CD14-positive monocyte (primary cell): Measurements from ENCODE around the gene CFL1. TPM values are rescaled to one million over a fixed set of nuclear protein-coding genes. Genes with fewer than 3 reads are reported as not detected.

ENCODE experiments used
- DNase-seq, 3 donors: peaks; one replicate each; pipeline ENCODE4 v3.0.0-alpha.2; 2011 to 2022
- H2AFZ ChIP-seq: 2 replicates; pipeline ENCODE4 v1.6.0; 2012; ENCODE audit warnings: mild to moderate bottlenecking, low read depth, low read length, inconsistent platforms; ENCODE audit not compliant: insufficient read depth, poor library complexity, severe bottlenecking
- H3K27ac ChIP-seq, 2 donors: 1 replicate in 1 of 2; 2 replicates in 1 of 2; pipeline ENCODE4 v1.5.1; 2012 to 2013; ENCODE audit warnings: low read length in 2 of 2, control low read depth in 1 of 2, inconsistent platforms in 1 of 2, low read depth in 1 of 2, mild to moderate bottlenecking in 1 of 2
- H3K27me3 ChIP-seq, 2 donors: one replicate each; pipeline versions ENCODE4 v1.6.0 to v1.6.1; 2011 to 2013; ENCODE audit warnings: low read length in 2 of 2; ENCODE audit not compliant: control insufficient read depth in 2 of 2, insufficient read depth in 2 of 2
- H3K36me3 ChIP-seq, 2 donors: replicated peaks in 1 of 2; 1 replicate in 1 of 2; 2 replicates in 1 of 2; pipeline versions ENCODE4 v1.5.1 to v1.6.1; 2012 to 2013; ENCODE audit warnings: low read length in 2 of 2, control low read depth in 1 of 2, inconsistent platforms in 1 of 2, mild to moderate bottlenecking in 1 of 2; ENCODE audit not compliant: insufficient read depth in 2 of 2, control insufficient read depth in 1 of 2
- H3K4me1 ChIP-seq, 2 donors: 1 replicate in 1 of 2; 2 replicates in 1 of 2; pipeline versions ENCODE4 v1.5.1 to v1.6.1; 2012 to 2013; ENCODE audit warnings: low read length in 2 of 2, control low read depth in 1 of 2, inconsistent platforms in 1 of 2, mild to moderate bottlenecking in 1 of 2, moderate library complexity in 1 of 2; ENCODE audit not compliant: insufficient read depth in 2 of 2, control insufficient read depth in 1 of 2
- H3K4me2 ChIP-seq: replicated peaks from 2 replicates; pipeline ENCODE3; 2012; ENCODE audit warnings: low read length, moderate library complexity, mild to moderate bottlenecking; ENCODE audit not compliant: poor library complexity, severe bottlenecking; ENCODE audit errors: extremely low read depth
- H3K4me3 ChIP-seq, 3 experiments: fragments of 200-600 bp in 1 of 3; sonication (generic) in 1 of 3; replicated peaks in 1 of 3; 1 replicate in 2 of 3; 2 replicates in 1 of 3; pipeline ENCODE4 v1.5.1; 2011 to 2013; ENCODE audit warnings: low read length in 3 of 3, mild to moderate bottlenecking in 3 of 3, control low read depth in 2 of 3, low read depth in 2 of 3, inconsistent platforms in 1 of 3, moderate library complexity in 1 of 3
- H3K79me2 ChIP-seq: 2 replicates; pipeline ENCODE4 v1.6.0; 2012; ENCODE audit warnings: mild to moderate bottlenecking, control low read depth, inconsistent platforms, low read length, moderate library complexity; ENCODE audit not compliant: insufficient read depth
- H3K9ac ChIP-seq: 2 replicates; pipeline ENCODE4 v1.6.0; 2017; ENCODE audit warnings: low read length, mild to moderate bottlenecking; ENCODE audit not compliant: insufficient read depth, poor library complexity, severe bottlenecking
- H3K9me3 ChIP-seq, 2 donors: replicated peaks in 1 of 2; 1 replicate in 1 of 2; 2 replicates in 1 of 2; pipeline versions ENCODE4 v1.5.1 to v1.6.1; 2012 to 2013; ENCODE audit warnings: low read length in 2 of 2, control low read depth in 1 of 2; ENCODE audit not compliant: control insufficient read depth in 1 of 2, insufficient read depth in 1 of 2
- H4K20me1 ChIP-seq: 2 replicates; pipeline ENCODE4 v1.6.0; 2012; ENCODE audit warnings: mild to moderate bottlenecking, low read length, control low read depth, moderate library complexity; ENCODE audit not compliant: insufficient read depth
- H3K27ac Mint-ChIP-seq, 7 donors: one replicate each; pipeline ENCODE4 v1.8.0; 2020; ENCODE audit warnings: mild to moderate bottlenecking in 7 of 7, mixed read lengths in 7 of 7, moderate library complexity in 6 of 7, inconsistent platforms in 2 of 7
- H3K27me3 Mint-ChIP-seq, 3 donors: one replicate each; pipeline ENCODE4 v1.8.0; 2021 to 2022; ENCODE audit warnings: low read depth in 3 of 3, mild to moderate bottlenecking in 3 of 3, mixed read lengths in 3 of 3, moderate library complexity in 3 of 3, inconsistent platforms in 1 of 3
- H3K36me3 Mint-ChIP-seq, 2 donors: one replicate each; pipeline ENCODE4 v1.8.0; 2020; ENCODE audit warnings: mixed read lengths in 2 of 2, inconsistent platforms in 1 of 2, mild to moderate bottlenecking in 1 of 2
- H3K4me1 Mint-ChIP-seq: one replicate; pipeline ENCODE4 v1.8.0; 2020; ENCODE audit warnings: mild to moderate bottlenecking, mixed read lengths
- H3K4me3 Mint-ChIP-seq, 2 donors: one replicate each; pipeline ENCODE4 v1.8.0; 2020; ENCODE audit warnings: mild to moderate bottlenecking in 2 of 2, mixed read lengths in 2 of 2, moderate library complexity in 1 of 2
- H3K9me3 Mint-ChIP-seq, 7 donors: one replicate each; pipeline ENCODE4 v1.8.0; 2020 to 2022; ENCODE audit warnings: mixed read lengths in 7 of 7, mild to moderate bottlenecking in 6 of 7, moderate library complexity in 6 of 7, inconsistent platforms in 2 of 7
- CTCF ChIP-seq: fragments of 200-600 bp; IDR thresholded peaks from one replicate; pipeline ENCODE4 v1.8.0; 2022; ENCODE audit warnings: antibody characterized with exemption, mild to moderate bottlenecking
- WGBS: methylation state at CpG from one replicate; pipeline ENCODE4 v1.1.5; 2013; ENCODE audit warnings: missing lambda C conversion rate; ENCODE audit not compliant: insufficient coverage; 5-methylcytosine and 5-hydroxymethylcytosine counted together
- intact Hi-C, 2 donors: fragments of 100-400 bp; cut with micrococcal nuclease; formaldehyde crosslinking; loops; one replicate each; pipeline versions ENCODE4 v1.15.0 to v1.15.1; 2023
- polyA plus RNA-seq, 3 donors: library from polyadenylated mRNA; depleted of rRNA in 1 of 3; unstranded in 2 of 3; stranded (reverse) in 1 of 3; fragments of 300-500 nt in 2 of 3; fragments of >200 nt in 1 of 3; fragmentation: Illumina TruSeq in 2 of 3; gene quantifications; 1 replicate in 2 of 3; 2 replicates in 1 of 3; pipeline ENCODE4 v1.2.3, GENCODE V29; 2012 to 2021

CFL1 gene
- polyA plus RNA-seq, 3 donors: 1,281 to 2,233 (median 1,889) TPM

- H3K4me1 Mint-ChIP-seq: peaks cover 29% of the 10 kb centered on the region
- intact Hi-C loops: no loop called here
- no peak overlapping the region for H3K4me3 Mint-ChIP-seq
- peaks cover 4 to 18% (median 13%) of the 10 kb centered on the region in 3 donors for H3K27me3 Mint-ChIP-seq
- Histone ChIP-seq H3K4me2 (no peak overlapping the region), H3K4me3 (no peak overlapping the region), H3K27ac (no peak overlapping the region), H4K20me1 (peaks cover 43% of the 10 kb centered on the region), H3K36me3 (peaks cover 48 to 58% of the 10 kb centered on the region in 2 donors), H3K79me2 (peaks cover 27% of the 10 kb centered on the region), H3K4me1 (peaks cover 17 to 28% of the 10 kb centered on the region in 2 donors), H3K9me3 (no peaks in the 10 kb centered on the region), H3K9ac (no peak overlapping the region), H3K27me3 (no peaks in the 10 kb centered on the region), H2AFZ (no peak overlapping the region)
- DNase-seq: no peak
- H3K27ac Mint-ChIP-seq: peak overlapping the region in 1 of 7 donors; percentile 12
- peaks cover 40 to 60% of the 10 kb centered on the region in 2 donors for H3K36me3 Mint-ChIP-seq
- 94% methylated on average over 7 of the region's 9 CpGs for WGBS
- no peaks in the 10 kb centered on the region for H3K9me3 Mint-ChIP-seq
- no peak for TF ChIP-seq CTCF
These were observed 7.7 kb upstream of the CFL1 start for GRCh38 chr11:65865550-65866172.

- peaks cover 29% of the 10 kb centered on the region for H3K4me1 Mint-ChIP-seq
These were observed 6.9 kb upstream of the CFL1 start for GRCh38 chr11:65864706-65865471.

More at GRCh38 chr11:65864706-65865471, 6.9 kb upstream of the CFL1 start:
- Histone ChIP-seq H3K27me3 (no peaks in the 10 kb centered on the region), H3K9me3 (no peaks in the 10 kb centered on the region), H3K27ac (no peak overlapping the region), H3K4me1 (peaks cover 16 to 28% of the 10 kb centered on the region in 2 donors), H3K4me3 (no peak overlapping the region), H3K36me3 (peaks cover 48 to 58% of the 10 kb centered on the region in 2 donors), H2AFZ (no peak overlapping the region), H3K4me2 (no peak overlapping the region), H4K20me1 (peaks cover 43% of the 10 kb centered on the region), H3K79me2 (peaks cover 30% of the 10 kb centered on the region), H3K9ac (no peak overlapping the region)
- Mint-ChIP-seq H3K4me3 (no peak overlapping the region), H3K36me3 (peaks cover 40 to 60% of the 10 kb centered on the region in 2 donors), H3K27ac (peak overlapping the region in 2 of 7 donors; percentile 43 to 53), H3K27me3 (peaks cover 0 to 11% (median 5%) of the 10 kb centered on the region in 3 donors), H3K9me3 (no peaks in the 10 kb centered on the region)
- TF ChIP-seq CTCF: no peak
- intact Hi-C loops: no loop called here
- no peak for DNase-seq
- 96% methylated on average over 18 of the region's 18 CpGs for WGBS
